H9 (cell line): ENCODE measurements around the gene TMEM167B. TPM values are rescaled to one million over a fixed set of nuclear protein-coding genes. Genes with fewer than 3 reads are reported as not detected.

ENCODE experiments used
- total RNA-seq: library from RNA; stranded (reverse); gene quantifications from 2 replicates; pipeline ENCODE4 v1.2.1, GENCODE V29; 2021

The TMEM167B gene
- total RNA-seq, 1 experiment from 2014 or later = 13.9 TPM

Other genes starting within 250 kb of the TMEM167B start
- gene AKNAD1, start 233.7 kb upstream of the TMEM167B start, total RNA-seq = not detected in 2 replicates
- 5.2 and 6.4 TPM in 2 replicates for gene GPSM2, start 213.8 kb upstream of the TMEM167B start, total RNA-seq
- 18.2 and 18.8 TPM in 2 replicates for gene CLCC1, start 127.3 kb upstream of the TMEM167B start, total RNA-seq
- gene WDR47, start 48.7 kb upstream of the TMEM167B start, total RNA-seq = 4.1 and 6.6 TPM in 2 replicates
- 47.8 and 50.9 TPM in 2 replicates for gene TAF13, start 14.8 kb upstream of the TMEM167B start, total RNA-seq
- 0.55 and 1.1 TPM in 2 replicates for gene ELAPOR1, start 23.4 kb downstream of the TMEM167B start, total RNA-seq
- 139 and 144 TPM in 2 replicates for gene SARS1, start 123.2 kb downstream of the TMEM167B start, total RNA-seq
- 26.7 and 29.2 TPM in 2 replicates for gene CELSR2, start 158.8 kb downstream of the TMEM167B start, total RNA-seq
- 60.3 and 63.0 TPM in 2 replicates for gene PSRC1, start 192.4 kb downstream of the TMEM167B start, total RNA-seq
- gene MYBPHL, start 216.2 kb downstream of the TMEM167B start, total RNA-seq = 0.59 and 1.1 TPM in 2 replicates